ACC112 (cell line): Measurements from ENCODE around the gene PIGC.

Experiments
- H2AFZ ChIP-seq: fragments of 200-600 bp; sonication (generic); one replicate; pipeline ENCODE4 v1.6.0; 2017; ENCODE audit warnings: antibody characterized with exemption, low read length; ENCODE audit not compliant: unreplicated experiment
- H3K27ac ChIP-seq: fragments of 200-600 bp; sonication (generic); 2 replicates; pipeline ENCODE4 v1.5.1; 2014; ENCODE audit warnings: low read depth, mild to moderate bottlenecking, antibody characterized with exemption, low read length, moderate library complexity
- H3K27me3 ChIP-seq: fragments of 200-600 bp; sonication (generic); 2 replicates; pipeline ENCODE4 v1.6.1; 2014; ENCODE audit warnings: mild to moderate bottlenecking, antibody characterized with exemption, low read length, moderate library complexity, mixed read lengths; ENCODE audit not compliant: insufficient read depth
- H3K36me3 ChIP-seq: fragments of 200-600 bp; sonication (generic); 2 replicates; pipeline ENCODE4 v1.6.1; 2016; ENCODE audit warnings: mild to moderate bottlenecking, antibody characterized with exemption, low read length, moderate library complexity, mixed read lengths; ENCODE audit not compliant: insufficient read depth
- H3K4me1 ChIP-seq: fragments of 200-600 bp; sonication (generic); one replicate; pipeline ENCODE4 v1.6.1; 2016; ENCODE audit warnings: low read length, mixed read lengths; ENCODE audit not compliant: insufficient read depth, unreplicated experiment, control insufficient read depth
- H3K4me3 ChIP-seq: fragments of 200-600 bp; sonication (generic); 2 replicates; pipeline ENCODE4 v1.5.1; 2014; ENCODE audit warnings: mild to moderate bottlenecking, low read depth, low read length
- H3K79me2 ChIP-seq: fragments of 200-600 bp; sonication (generic); one replicate; pipeline ENCODE4 v1.6.0; 2016; ENCODE audit warnings: low read length; ENCODE audit not compliant: control insufficient read depth, unreplicated experiment, insufficient read depth

Gene PIGC

GRCh38 chr1:172478485-172478884 is 34.6 kb upstream of the PIGC start:
- H3K4me3 ChIP-seq: no peak overlapping the region
- H3K27ac ChIP-seq: no peak overlapping the region
- H2AFZ ChIP-seq: no peak overlapping the region
- H3K79me2 ChIP-seq: no peaks in the 10 kb centered on the region
- H3K36me3 ChIP-seq: no peaks in the 10 kb centered on the region
- H3K4me1 ChIP-seq: no peaks in the 10 kb centered on the region
- H3K27me3 ChIP-seq: peaks cover 36% of the 10 kb centered on the region

- H3K79me2 ChIP-seq: no peaks in the 10 kb centered on the region
- H3K4me1 ChIP-seq: no peaks in the 10 kb centered on the region
- H3K36me3 ChIP-seq: no peaks in the 10 kb centered on the region
- no peak overlapping the region for H3K4me3 ChIP-seq
- no peak overlapping the region for H2AFZ ChIP-seq
- no peak overlapping the region for H3K27ac ChIP-seq
- H3K27me3 ChIP-seq: peaks cover 33% of the 10 kb centered on the region
Measured at GRCh38 chr1:172477741-172478140, 33.9 kb upstream of the PIGC start.

GRCh38 chr1:172477216-172477615 is 33.3 kb upstream of the PIGC start:
- no peaks in the 10 kb centered on the region for H3K4me1 ChIP-seq
- H3K79me2 ChIP-seq: no peaks in the 10 kb centered on the region
- H2AFZ ChIP-seq: no peak overlapping the region
- peaks cover 29% of the 10 kb centered on the region for H3K27me3 ChIP-seq
- H3K4me3 ChIP-seq: no peak overlapping the region
- H3K36me3 ChIP-seq: no peaks in the 10 kb centered on the region
- H3K27ac ChIP-seq: no peak overlapping the region

GRCh38 chr1:172476218-172476811 is 32.4 kb upstream of the PIGC start:
- Histone ChIP-seq H3K27me3 (peaks cover 20% of the 10 kb centered on the region), H3K36me3 (no peaks in the 10 kb centered on the region), H3K79me2 (no peaks in the 10 kb centered on the region), H3K4me3 (no peak overlapping the region), H2AFZ (no peak overlapping the region), H3K27ac (no peak overlapping the region), H3K4me1 (no peaks in the 10 kb centered on the region)

- H3K4me1 ChIP-seq: no peaks in the 10 kb centered on the region
- no peaks in the 10 kb centered on the region for H3K36me3 ChIP-seq
- H2AFZ ChIP-seq: no peak overlapping the region
- H3K79me2 ChIP-seq: no peaks in the 10 kb centered on the region
- no peak overlapping the region for H3K27ac ChIP-seq
- H3K27me3 ChIP-seq: peaks cover 6% of the 10 kb centered on the region; the same call in 1 of the 2 replicates
- no peak overlapping the region for H3K4me3 ChIP-seq
Measured at GRCh38 chr1:172473842-172474241, 30.0 kb upstream of the PIGC start.

GRCh38 chr1:172473302-172473701 is 29.4 kb upstream of the PIGC start:
- H3K4me1 ChIP-seq: no peaks in the 10 kb centered on the region

GRCh38 chr1:172472495-172472894 is 28.6 kb upstream of the PIGC start:
- Histone ChIP-seq H3K36me3 (no peaks in the 10 kb centered on the region), H3K27ac (no peak overlapping the region), H2AFZ (no peak overlapping the region), H3K4me1 (peaks cover 2% of the 10 kb centered on the region), H3K27me3 (peaks cover 6% of the 10 kb centered on the region; the same call in 1 of the 2 replicates), H3K79me2 (no peaks in the 10 kb centered on the region), H3K4me3 (no peak overlapping the region)

More at GRCh38 chr1:172473302-172473701, 29.4 kb upstream of the PIGC start:
- H3K4me3 ChIP-seq: no peak overlapping the region
- H3K79me2 ChIP-seq: no peaks in the 10 kb centered on the region
- no peak overlapping the region for H2AFZ ChIP-seq
- peaks cover 6% of the 10 kb centered on the region; the same call in 1 of the 2 replicates for H3K27me3 ChIP-seq
- H3K36me3 ChIP-seq: no peaks in the 10 kb centered on the region
- no peak overlapping the region for H3K27ac ChIP-seq

GRCh38 chr1:172471666-172472065 is 27.8 kb upstream of the PIGC start:
- Histone ChIP-seq H3K4me3 (no peak overlapping the region), H3K4me1 (peaks cover 5% of the 10 kb centered on the region), H3K79me2 (no peaks in the 10 kb centered on the region), H3K27me3 (peaks cover 6% of the 10 kb centered on the region; the same call in 1 of the 2 replicates), H3K27ac (no peak overlapping the region), H2AFZ (no peak overlapping the region), H3K36me3 (no peaks in the 10 kb centered on the region)

GRCh38 chr1:172470149-172470548 is 26.3 kb upstream of the PIGC start:
- Histone ChIP-seq H3K4me3 (no peak overlapping the region), H2AFZ (no peak overlapping the region), H3K4me1 (peaks cover 5% of the 10 kb centered on the region), H3K27ac (no peak overlapping the region), H3K27me3 (peaks cover 6% of the 10 kb centered on the region; the same call in 1 of the 2 replicates), H3K36me3 (no peaks in the 10 kb centered on the region), H3K79me2 (no peaks in the 10 kb centered on the region)

- Histone ChIP-seq H2AFZ (no peak overlapping the region), H3K36me3 (no peaks in the 10 kb centered on the region), H3K4me3 (no peak overlapping the region), H3K27me3 (peaks cover 6% of the 10 kb centered on the region; the same call in 1 of the 2 replicates), H3K79me2 (no peaks in the 10 kb centered on the region), H3K27ac (no peak overlapping the region), H3K4me1 (peaks cover 5% of the 10 kb centered on the region)
Measured at GRCh38 chr1:172469717-172470116, 25.8 kb upstream of the PIGC start.

GRCh38 chr1:172468296-172468695 is 24.4 kb upstream of the PIGC start:
- no peak overlapping the region for H2AFZ ChIP-seq
- no peak overlapping the region for H3K4me3 ChIP-seq
- H3K27ac ChIP-seq: no peak overlapping the region
- H3K36me3 ChIP-seq: no peaks in the 10 kb centered on the region
- H3K27me3 ChIP-seq: peaks cover 3% of the 10 kb centered on the region; the same call in 1 of the 2 replicates
- no peaks in the 10 kb centered on the region for H3K79me2 ChIP-seq
- H3K4me1 ChIP-seq: peaks cover 5% of the 10 kb centered on the region
